ENCODE results near the gene PRCD. TPM values are rescaled to one million over a fixed set of nuclear protein-coding genes. Genes with fewer than 3 reads are reported as not detected.

The PRCD gene
- polyA plus RNA-seq, 1 donor (not counting 4 experiments of a cell fraction or from before 2014, with no cell fraction given) = 1.2 TPM

- H3K27ac ChIP-seq (ENCODE audit: control insufficient read depth, insufficient read depth, low read length) = peak overlapping the region; percentile 49
- DNase-seq (ENCODE audit: low read depth, low spot score) = no peak
- peak overlapping the region; percentile 45 for H3K9ac ChIP-seq (ENCODE audit: control insufficient read depth, extremely low read depth, insufficient read depth, low read length)
- H3K4me1 ChIP-seq (ENCODE audit: control insufficient read depth, extremely low read depth, insufficient read depth, low read length) = peaks cover 32% of the 10 kb centered on the region
- no peaks in the 10 kb centered on the region for H3K36me3 ChIP-seq (ENCODE audit: control insufficient read depth in 2 of 2, extremely low read depth in 1 of 2, insufficient read depth in 2 of 2, low read length in 2 of 2)
- FAIRE-seq = no peak
- H3K9me3 ChIP-seq (ENCODE audit: control insufficient read depth, low read depth, low read length) = no peaks in the 10 kb centered on the region
- dilution Hi-C loops (cut with MboI; ENCODE audit: extremely low pct_ligation_motif_present, low sequenced_read_pairs) = no loop called here
- H3K27me3 ChIP-seq (ENCODE audit: control insufficient read depth, extremely low read depth, insufficient read depth, low read length) = no peaks in the 10 kb centered on the region
- H3K4me3 ChIP-seq (ENCODE audit: control insufficient read depth in 2 of 3, extremely low read depth in 1 of 3, insufficient read depth in 2 of 3, low read depth in 1 of 3, low read length in 3 of 3) = no peak overlapping the region
- H2AFZ ChIP-seq (ENCODE audit: control insufficient read depth, low read length) = no peak overlapping the region
- TF ChIP-seq EZH2 (IDR thresholded peaks at IDR 0.05; ENCODE audit: low read length) = no peak
- peak in 2 of 3 experiments; percentile 27 to 70 for TF ChIP-seq CTCF (optimal IDR thresholded peaks at IDR 0.05 in 1 of 3, IDR thresholded peaks at IDR 0.05 in 1 of 3, conservative IDR thresholded peaks at IDR 0.05 in 1 of 3; ENCODE audit: extremely low read depth in 1 of 3, insufficient read depth in 2 of 3, low read length in 3 of 3)
- H4K20me1 ChIP-seq (ENCODE audit: control insufficient read depth, extremely low read depth, insufficient read depth, low read length) = no peaks in the 10 kb centered on the region
- H3K9me1 ChIP-seq (ENCODE audit: control insufficient read depth, extremely low read depth, insufficient read depth, low read length) = no peaks in the 10 kb centered on the region
- H3K4me2 ChIP-seq (ENCODE audit: control insufficient read depth, extremely low read depth, insufficient read depth, low read depth, low read length) = no peak overlapping the region
- H3K79me2 ChIP-seq (ENCODE audit: control insufficient read depth, insufficient read depth, low read length) = no peaks in the 10 kb centered on the region
Observed at GRCh38 chr17:76593959-76594358, 54.1 kb downstream of the PRCD start.

GRCh38 chr17:76594690-76595089 lies 54.8 kb downstream of the PRCD start:
- dilution Hi-C loops (cut with MboI; ENCODE audit: extremely low pct_ligation_motif_present, low sequenced_read_pairs) = no loop called here
- Histone ChIP-seq H3K9me3 (ENCODE audit: control insufficient read depth, low read depth, low read length) (no peaks in the 10 kb centered on the region), H3K27ac (ENCODE audit: control insufficient read depth, insufficient read depth, low read length) (no peak overlapping the region), H3K9me1 (ENCODE audit: control insufficient read depth, extremely low read depth, insufficient read depth, low read length) (no peaks in the 10 kb centered on the region), H3K4me3 (ENCODE audit: control insufficient read depth in 2 of 3, extremely low read depth in 1 of 3, insufficient read depth in 2 of 3, low read depth in 1 of 3, low read length in 3 of 3) (no peak overlapping the region), H4K20me1 (ENCODE audit: control insufficient read depth, extremely low read depth, insufficient read depth, low read length) (no peaks in the 10 kb centered on the region), H2AFZ (ENCODE audit: control insufficient read depth, low read length) (no peak overlapping the region), H3K4me2 (ENCODE audit: control insufficient read depth, extremely low read depth, insufficient read depth, low read depth, low read length) (no peak overlapping the region), H3K36me3 (ENCODE audit: control insufficient read depth in 2 of 2, extremely low read depth in 1 of 2, insufficient read depth in 2 of 2, low read length in 2 of 2) (no peaks in the 10 kb centered on the region), H3K9ac (ENCODE audit: control insufficient read depth, extremely low read depth, insufficient read depth, low read length) (no peak overlapping the region), H3K4me1 (ENCODE audit: control insufficient read depth, extremely low read depth, insufficient read depth, low read length) (peaks cover 34% of the 10 kb centered on the region), H3K79me2 (ENCODE audit: control insufficient read depth, insufficient read depth, low read length) (no peaks in the 10 kb centered on the region), H3K27me3 (ENCODE audit: control insufficient read depth, extremely low read depth, insufficient read depth, low read length) (no peaks in the 10 kb centered on the region)
- FAIRE-seq = no peak
- DNase-seq (ENCODE audit: low read depth, low spot score) = no peak
- no peak for TF ChIP-seq CTCF (optimal IDR thresholded peaks at IDR 0.05 in 1 of 3, IDR thresholded peaks at IDR 0.05 in 1 of 3, conservative IDR thresholded peaks at IDR 0.05 in 1 of 3; ENCODE audit: extremely low read depth in 1 of 3, insufficient read depth in 2 of 3, low read length in 3 of 3)
- TF ChIP-seq EZH2 (IDR thresholded peaks at IDR 0.05; ENCODE audit: low read length) = no peak

Small RNA genes lying within 50 kb of the gene (small RNA-seq; reads per million reads assigned to genes)
- gene SNORD1A (ENCODE audit: insufficient read length in 3 of 3, low read depth in 3 of 3, low replicate concordance in 1 of 3) = 0 reads per million in 3 experiments
- 448 to 4,463 (median 3,979) reads per million in 3 experiments for gene SNORD1B (ENCODE audit: insufficient read length in 3 of 3, low read depth in 3 of 3, low replicate concordance in 1 of 3)

Other genes with a start within 250 kb of the PRCD start
- gene QRICH2, start 231.8 kb upstream of the PRCD start, polyA plus RNA-seq = 1.1 to 4.8 TPM (median 1.6 TPM) in 3 replicates
- gene PRPSAP1, start 186.1 kb upstream of the PRCD start, polyA plus RNA-seq = 41.7 to 76.4 TPM (median 51.4 TPM) in 3 replicates
- gene SPHK1, start 155.4 kb upstream of the PRCD start, polyA plus RNA-seq = 50.2 to 113 TPM (median 84.7 TPM) in 3 replicates
- gene UBE2O, start 86.9 kb upstream of the PRCD start, polyA plus RNA-seq = 8.9 to 12.3 TPM (median 10.9 TPM) in 3 replicates
- not detected in 3 replicates for gene AANAT, start 72.4 kb upstream of the PRCD start, polyA plus RNA-seq
- 14.9 to 22.6 TPM (median 20.6 TPM) in 3 replicates for gene RHBDF2, start 38.6 kb upstream of the PRCD start, polyA plus RNA-seq
- gene CYGB, start 2.3 kb upstream of the PRCD start, polyA plus RNA-seq = 10.3 to 26.1 TPM (median 15.3 TPM) in 3 replicates
- gene ST6GALNAC2, start 45.8 kb downstream of the PRCD start, polyA plus RNA-seq = 38.7 to 63.2 TPM (median 45.8 TPM) in 3 replicates
- gene ST6GALNAC1, start 103.7 kb downstream of the PRCD start, polyA plus RNA-seq = 0.28 to 0.84 TPM (median 0.46 TPM) in 3 replicates
- gene MXRA7, start 170.9 kb downstream of the PRCD start, polyA plus RNA-seq = 113 to 118 TPM (median 114 TPM) in 3 replicates
- gene JMJD6, start 186.6 kb downstream of the PRCD start, polyA plus RNA-seq = 11.0 to 14.6 TPM (median 12.0 TPM) in 3 replicates
- gene METTL23, start 186.8 kb downstream of the PRCD start, polyA plus RNA-seq = 32.3 to 48.3 TPM (median 37.6 TPM) in 3 replicates
- gene SRSF2, start 197.3 kb downstream of the PRCD start, polyA plus RNA-seq = 161 to 249 TPM (median 197 TPM) in 3 replicates
- gene MFSD11, start 198.1 kb downstream of the PRCD start, polyA plus RNA-seq = 14.6 to 17.6 TPM (median 15.2 TPM) in 3 replicates

All from keratinocyte (primary cell).